BE2C (cell line): ENCODE results near the gene HSPH1.

ENCODE experiments used
- DNase-seq: peaks from one replicate; pipeline ENCODE4 v3.0.0-alpha.2; 2020
- H3K27me3 ChIP-seq: fragments of 250-450 bp; sonication (Bioruptor Pico); 2 replicates; pipeline ENCODE4 v1.5.1; 2020; ENCODE audit warnings: mild to moderate bottlenecking
- H3K36me3 ChIP-seq: fragments of 250-450 bp; sonication (Bioruptor Pico); 2 replicates; pipeline ENCODE4 v1.5.1; 2020; ENCODE audit warnings: mild to moderate bottlenecking
- H3K4me1 ChIP-seq: fragments of 250-450 bp; sonication (Bioruptor Pico); 2 replicates; pipeline ENCODE4 v1.5.1; 2020
- H3K4me3 ChIP-seq: 2 replicates; pipeline ENCODE4 v1.5.1; 2011; ENCODE audit warnings: low read depth, low read length
- H3K9me3 ChIP-seq: fragments of 250-450 bp; sonication (Bioruptor Pico); 2 replicates; pipeline ENCODE4 v1.5.1; 2020
- CTCF ChIP-seq: IDR thresholded peaks from 2 replicates; pipeline ENCODE4 v1.5.1; 2012; ENCODE audit warnings: mild to moderate bottlenecking, low read depth, low read length

Gene HSPH1

DNA sequence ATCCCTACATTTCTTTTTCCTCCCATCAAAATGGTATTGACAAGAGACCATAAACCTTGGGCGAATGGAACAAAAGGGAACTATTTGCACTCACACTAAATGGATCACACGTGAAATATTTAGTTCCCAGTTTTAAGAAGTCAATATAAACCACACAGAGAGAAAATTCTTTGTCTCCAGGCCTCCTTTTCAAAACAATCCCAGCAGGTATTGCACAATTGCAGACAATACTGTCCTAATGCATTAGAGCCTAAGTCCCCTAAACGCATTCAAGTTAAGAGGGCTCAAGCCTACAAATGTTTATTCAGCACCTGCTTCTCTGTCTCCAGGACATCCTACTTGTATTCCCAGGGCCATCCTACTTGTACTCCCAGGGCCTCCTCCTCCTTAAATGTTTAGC, 36.8 kb upstream of the HSPH1 start:
- TF ChIP-seq CTCF, result no peak

GRCh38 chr13:31196992-31197391, 35.3 kb upstream of the HSPH1 start:
- Histone ChIP-seq H3K4me3 (no peak overlapping the region), H3K27me3 (peaks cover 4% of the 10 kb centered on the region; the same call in 1 of the 2 replicates), H3K9me3 (no peaks in the 10 kb centered on the region), H3K4me1 (no peaks in the 10 kb centered on the region), H3K36me3 (no peaks in the 10 kb centered on the region)
- TF ChIP-seq CTCF, result no peak
- no peak for DNase-seq

More for the DNA sequence above, 36.8 kb upstream of the HSPH1 start:
- Histone ChIP-seq H3K9me3 (no peaks in the 10 kb centered on the region), H3K27me3 (peaks cover 4% of the 10 kb centered on the region; the same call in 1 of the 2 replicates), H3K4me1 (no peaks in the 10 kb centered on the region; the same call in 1 of the 2 replicates), H3K4me3 (no peak overlapping the region), H3K36me3 (no peaks in the 10 kb centered on the region)
- DNase-seq, result no peak

DNA sequence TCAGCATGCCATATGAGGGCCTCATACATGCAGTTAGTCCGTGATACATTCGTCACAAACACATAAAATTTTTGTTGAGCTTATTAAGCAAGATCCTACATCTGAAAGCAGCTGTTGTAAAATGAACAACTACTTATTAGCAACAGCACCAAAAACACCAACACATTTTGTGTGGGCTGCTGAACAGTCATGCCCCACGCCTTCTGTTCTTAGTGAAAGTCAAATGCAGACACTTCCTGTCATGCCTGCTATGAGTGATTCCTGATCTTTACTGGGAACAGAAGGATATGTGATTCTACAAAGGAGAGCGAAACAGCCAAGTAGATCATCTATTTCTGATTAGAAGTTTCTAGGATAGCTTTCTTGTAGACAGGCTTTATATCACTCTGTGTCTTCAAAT, 33.9 kb upstream of the HSPH1 start:
- Histone ChIP-seq H3K36me3 (no peaks in the 10 kb centered on the region), H3K27me3 (peaks cover 4% of the 10 kb centered on the region; the same call in 1 of the 2 replicates), H3K9me3 (no peaks in the 10 kb centered on the region; the same call in 1 of the 2 replicates), H3K4me3 (no peak overlapping the region), H3K4me1 (no peaks in the 10 kb centered on the region)
- TF ChIP-seq CTCF, result no peak
- DNase-seq, result no peak

GRCh38 chr13:31192306-31192705, 30.6 kb upstream of the HSPH1 start:
- TF ChIP-seq CTCF, result no peak
- no peaks in the 10 kb centered on the region for H3K36me3 ChIP-seq
- no peak overlapping the region for H3K4me3 ChIP-seq
- no peaks in the 10 kb centered on the region for H3K4me1 ChIP-seq
- H3K27me3 ChIP-seq, result no peaks in the 10 kb centered on the region; the same call in 1 of the 2 replicates
- no peak for DNase-seq
- no peaks in the 10 kb centered on the region; the same call in 1 of the 2 replicates for H3K9me3 ChIP-seq

- no peak for DNase-seq
- no peaks in the 10 kb centered on the region; the same call in 1 of the 2 replicates for H3K9me3 ChIP-seq
- no peaks in the 10 kb centered on the region for H3K36me3 ChIP-seq
Observed at GRCh38 chr13:31191748-31192147, 30.0 kb upstream of the HSPH1 start.

More at GRCh38 chr13:31191748-31192147, 30.0 kb upstream of the HSPH1 start:
- TF ChIP-seq CTCF, result no peak
- no peaks in the 10 kb centered on the region; the same call in 1 of the 2 replicates for H3K27me3 ChIP-seq
- no peaks in the 10 kb centered on the region for H3K4me1 ChIP-seq
- H3K4me3 ChIP-seq, result no peak overlapping the region
